Stimulated activated CD4-positive, alpha-beta T cell treated with anti-CD3 and anti-CD28 coated beads, Interleukin-1b, Interleukin-23, amount 100 ng/mL, for 4 hours (primary cell): ENCODE data around the gene UBE2S.

Experiments used
- DNase-seq, 2 donors: peaks; one replicate each; pipeline ENCODE4 v3.0.0-alpha.2; 2020; ENCODE audit warnings: low read depth in 2 of 2

The UBE2S gene

GRCh38 chr19:55362174-55362989 lies 45.2 kb downstream of the UBE2S start:
- no peak for DNase-seq

GRCh38 chr19:55360902-55361301 lies 46.7 kb downstream of the UBE2S start:
- no peak for DNase-seq

GRCh38 chr19:55358943-55359908 lies 48.4 kb downstream of the UBE2S start:
- no peak for DNase-seq

GRCh38 chr19:55358493-55358892 lies 49.1 kb downstream of the UBE2S start:
- no peak for DNase-seq

GRCh38 chr19:55355213-55355821 lies 52.3 kb downstream of the UBE2S start:
- DNase-seq = no peak

- no peak for DNase-seq
These were observed 52.8 kb downstream of the UBE2S start, which contains the start of gene COX6B2 for GRCh38 chr19:55354698-55355212. TSS of gene COX6B2 (minus strand) at chr19:55354719. CDS start at chr19:55354521, 198 bp downstream.

GRCh38 chr19:55353803-55354697 lies 53.5 kb downstream of the UBE2S start:
- peak; percentile 30 to 53 for DNase-seq

GRCh38 chr19:55353356-55353802 lies 54.2 kb downstream of the UBE2S start:
- no peak for DNase-seq

- no peak for DNase-seq
These were observed 54.9 kb downstream of the UBE2S start for GRCh38 chr19:55352549-55353145.

GRCh38 chr19:55352040-55352439 lies 55.5 kb downstream of the UBE2S start:
- DNase-seq = no peak

- DNase-seq = no peak
These were observed 56.8 kb downstream of the UBE2S start for GRCh38 chr19:55350620-55351315.
